Embryonic facial prominence (tissue), 1 donor: ENCODE measurements around the gene DLGAP1.

Experiments
- DNase-seq: peaks from one replicate; pipeline ENCODE4 v3.0.0-alpha.2; 2016; ENCODE audit errors: extremely low spot score

The DLGAP1 gene

GRCh38 chr18:3471141-3471648 is 983.9 kb downstream of the DLGAP1 start:
- DNase-seq: no peak

DNA sequence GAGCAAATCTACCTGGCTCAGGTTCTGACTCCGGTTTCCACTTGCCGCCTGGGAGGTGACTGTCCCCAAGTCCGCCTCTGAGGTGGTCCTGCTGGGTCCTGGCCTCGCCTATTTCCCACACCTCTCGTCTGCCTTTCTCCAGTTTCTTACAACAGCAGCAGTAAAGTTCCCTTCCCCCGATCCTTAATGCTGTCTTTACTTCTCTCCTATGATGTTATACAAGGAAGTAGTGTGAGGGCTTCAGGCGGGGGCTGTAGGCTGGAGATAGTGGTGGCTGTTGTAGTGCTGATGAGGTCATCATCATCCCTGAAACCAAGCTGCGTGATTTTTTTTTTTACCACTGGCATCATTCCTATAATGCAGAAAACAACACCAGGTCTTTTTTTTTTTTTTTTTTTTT is 986.3 kb downstream of the DLGAP1 start:
- DNase-seq: no peak

DNA sequence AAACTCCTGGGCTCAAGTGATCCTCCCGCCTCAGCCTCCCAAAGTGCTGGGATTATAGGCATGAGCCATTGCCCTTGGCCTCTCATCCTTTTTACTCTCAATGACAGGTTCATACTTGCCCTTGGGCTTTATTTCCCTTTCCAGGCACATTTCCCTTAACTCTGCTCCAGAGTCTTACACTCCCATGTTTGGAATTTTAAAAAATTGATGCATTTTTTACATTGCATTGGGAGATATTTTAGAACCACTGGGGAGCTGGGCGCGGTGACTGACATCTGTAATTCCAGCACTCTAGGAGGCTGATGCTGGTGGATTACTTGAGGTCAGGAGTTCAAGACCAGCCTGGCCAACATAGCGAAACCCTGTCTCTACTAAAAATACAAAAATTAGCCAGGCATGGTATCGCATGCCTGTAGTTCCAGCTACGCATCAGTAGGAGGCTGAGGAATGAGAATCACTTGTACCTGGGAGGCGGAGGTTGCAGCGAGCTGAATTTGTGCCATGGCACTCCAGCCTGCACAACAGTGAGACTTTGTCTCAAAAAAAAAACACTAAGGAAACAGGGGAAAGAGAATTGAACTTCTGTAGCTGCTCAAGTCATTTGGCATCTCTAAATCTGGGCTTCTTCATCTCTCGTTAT is 986.9 kb downstream of the DLGAP1 start:
- DNase-seq: no peak

- no peak for DNase-seq
Measured at GRCh38 chr18:3466872-3467271, 988.2 kb downstream of the DLGAP1 start.

GRCh38 chr18:3466045-3466444 is 989.1 kb downstream of the DLGAP1 start:
- DNase-seq: no peak

- DNase-seq: no peak
Measured at GRCh38 chr18:3463051-3463450, 992.1 kb downstream of the DLGAP1 start.

GRCh38 chr18:3461704-3462103 is 993.4 kb downstream of the DLGAP1 start:
- no peak for DNase-seq

GRCh38 chr18:3460823-3461398 is 994.2 kb downstream of the DLGAP1 start:
- no peak for DNase-seq

DNA sequence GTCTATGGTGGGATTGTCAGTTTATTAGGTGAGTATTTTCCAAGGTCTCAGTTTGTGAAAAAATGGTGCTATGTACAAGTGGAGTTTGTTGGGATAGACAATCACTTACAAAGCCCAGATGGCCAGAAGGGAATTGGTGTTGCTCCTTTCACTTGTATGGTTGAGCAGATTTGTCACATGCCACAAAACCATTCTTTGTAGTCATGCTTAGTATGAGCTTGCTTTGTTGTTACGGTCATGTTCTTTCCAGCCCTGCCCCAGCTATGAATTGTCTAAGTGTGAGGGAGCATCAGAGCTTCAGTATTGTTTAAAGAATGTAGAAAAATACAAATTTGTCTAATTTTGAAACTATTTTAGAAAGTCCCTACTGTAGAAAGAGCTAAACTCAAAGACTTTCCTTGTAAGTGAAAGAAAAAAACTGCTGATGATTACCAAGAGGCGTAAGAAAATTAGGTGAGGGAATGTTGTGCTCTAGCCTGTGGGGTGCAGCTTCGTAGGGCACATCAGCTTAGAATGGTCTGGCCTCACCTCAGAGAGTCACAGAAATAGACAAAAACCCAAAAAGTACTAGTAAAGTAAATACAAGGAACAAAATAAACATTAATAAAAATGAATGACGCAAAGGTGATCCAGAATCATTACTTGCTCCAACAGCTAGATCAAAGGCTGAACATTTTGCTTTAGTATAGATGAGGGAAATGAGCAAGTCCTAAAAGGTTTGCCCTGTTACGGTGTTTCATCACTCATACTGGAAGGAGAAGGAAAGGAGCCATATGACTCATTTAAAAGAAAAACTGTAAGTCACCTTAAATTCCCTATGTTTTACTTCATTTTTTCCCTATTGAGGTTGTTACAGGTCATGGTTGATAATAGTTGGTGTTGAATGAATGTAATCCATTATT is 995.9 kb downstream of the DLGAP1 start:
- no peak for DNase-seq

- no peak for DNase-seq
Measured at GRCh38 chr18:3458378-3458777, 996.7 kb downstream of the DLGAP1 start.

DNA sequence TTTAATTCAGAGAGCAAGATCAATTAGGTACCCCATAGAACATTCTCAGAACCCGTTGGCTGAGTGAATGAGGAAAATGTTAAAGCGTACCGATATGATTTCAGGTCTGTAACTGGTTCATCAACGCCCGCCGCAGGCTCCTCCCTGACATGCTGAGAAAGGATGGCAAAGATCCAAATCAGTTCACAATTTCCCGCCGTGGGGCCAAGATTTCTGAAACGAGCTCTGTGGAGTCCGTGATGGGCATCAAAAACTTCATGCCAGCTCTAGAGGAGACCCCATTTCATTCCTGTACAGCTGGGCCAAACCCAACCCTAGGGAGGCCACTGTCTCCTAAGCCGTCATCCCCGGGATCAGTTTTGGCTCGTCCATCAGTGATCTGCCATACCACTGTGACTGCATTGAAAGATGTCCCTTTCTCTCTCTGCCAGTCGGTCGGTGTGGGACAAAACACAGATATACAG is 997.8 kb downstream of the DLGAP1 start:
- no peak for DNase-seq

- no peak for DNase-seq
Measured at GRCh38 chr18:3456686-3457069, 998.4 kb downstream of the DLGAP1 start.

DNA sequence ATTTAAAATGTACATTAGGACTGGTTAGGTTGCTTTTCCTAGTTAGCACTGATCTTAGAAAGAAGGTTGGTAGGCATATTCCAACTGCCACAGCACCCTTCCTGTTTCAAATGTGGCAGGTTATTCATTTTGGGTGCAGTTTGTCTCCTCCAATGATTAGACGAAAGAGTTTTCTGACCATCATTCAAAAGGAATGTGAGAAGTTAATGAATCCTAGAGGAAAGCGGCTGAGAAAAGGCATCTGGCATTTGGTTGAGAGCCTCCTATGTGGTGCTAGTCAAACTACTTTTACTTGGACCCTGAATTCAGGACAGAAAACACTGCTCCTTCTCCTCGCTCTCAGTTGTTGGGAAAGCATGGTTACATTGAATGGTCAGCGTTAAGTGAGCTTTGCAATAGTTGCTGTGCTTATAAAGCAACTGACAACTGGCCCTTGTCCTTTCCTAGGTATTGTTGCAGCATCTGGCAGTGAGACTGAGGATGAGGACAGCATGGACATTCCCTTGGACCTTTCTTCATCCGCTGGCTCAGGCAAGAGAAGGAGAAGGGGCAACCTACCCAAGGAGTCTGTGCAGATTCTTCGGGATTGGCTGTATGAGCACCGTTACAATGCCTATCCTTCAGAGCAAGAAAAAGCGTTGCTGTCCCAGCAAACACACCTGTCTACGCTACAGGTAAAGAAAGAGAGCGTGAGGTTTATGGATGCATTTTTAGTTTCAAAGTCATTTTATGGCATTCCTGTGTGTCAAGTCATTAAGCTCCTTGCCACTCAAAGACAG is 999.0 kb downstream of the DLGAP1 start:
- DNase-seq: no peak

DNA sequence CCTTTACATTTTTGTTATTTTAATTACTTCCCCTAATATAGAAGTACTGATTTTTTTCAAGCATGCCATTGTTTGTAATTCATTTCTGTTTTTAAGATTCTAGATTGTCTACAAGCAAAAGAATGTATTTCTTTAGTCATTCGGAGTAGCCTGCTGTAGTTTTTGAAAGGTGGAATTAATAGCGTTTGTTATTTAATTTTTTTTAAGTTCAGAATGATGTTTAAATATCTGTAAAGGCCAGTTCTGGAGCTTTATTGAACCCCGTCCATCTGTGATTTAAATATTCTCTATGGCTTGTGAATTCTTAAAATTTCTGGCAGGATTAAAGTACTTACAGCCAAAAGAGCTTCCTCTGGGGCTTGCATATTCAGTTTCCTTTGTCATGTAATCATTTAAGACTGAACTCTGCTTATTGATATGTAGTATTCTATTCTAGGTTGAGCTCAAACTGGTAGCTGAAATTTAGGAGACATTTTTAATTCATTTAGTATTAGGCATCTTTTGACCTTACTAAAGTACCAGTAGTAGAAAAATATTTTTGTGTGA is 999.9 kb downstream of the DLGAP1 start:
- no peak for DNase-seq

DNA sequence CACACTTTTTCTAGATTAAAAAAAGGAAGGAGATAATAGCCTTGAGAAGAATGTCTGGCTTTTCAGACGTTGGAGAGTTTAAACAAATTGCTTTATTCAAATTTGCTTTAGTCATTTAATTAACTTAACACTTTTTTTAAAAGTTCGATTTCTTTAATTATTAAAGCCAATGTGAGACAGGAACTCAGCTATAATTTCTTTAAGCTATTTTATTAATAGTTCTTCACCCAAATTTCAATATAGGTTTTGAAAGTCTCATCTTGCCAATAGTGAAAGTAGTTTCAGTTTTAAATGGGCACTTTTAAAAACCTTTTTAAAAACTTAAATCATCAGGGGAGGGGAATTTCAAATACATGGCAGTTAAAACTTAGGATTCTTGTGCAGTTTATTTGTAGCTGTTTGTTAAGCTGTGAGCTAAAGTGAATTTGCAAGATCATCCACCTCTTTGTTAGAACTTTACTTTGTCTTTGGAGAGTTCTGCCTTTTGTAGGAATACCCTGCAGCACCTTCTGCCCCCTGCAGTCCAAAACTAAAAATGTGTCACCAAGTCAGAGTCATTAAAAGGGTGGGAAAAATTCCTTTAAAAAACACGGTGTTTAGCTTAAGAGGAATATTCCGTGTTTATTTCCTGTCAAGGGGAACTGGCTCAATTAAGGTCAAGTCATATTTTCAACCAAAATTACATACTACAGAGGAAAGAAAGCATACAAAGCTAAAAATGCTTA is 1000.6 kb downstream of the DLGAP1 start:
- DNase-seq: peak; percentile 10

- DNase-seq: peak; percentile 88
Measured at GRCh38 chr18:3453540-3454364, 1001.4 kb downstream of the DLGAP1 start.

GRCh38 chr18:3452750-3453539 is 1002.2 kb downstream of the DLGAP1 start:
- DNase-seq: no peak

GRCh38 chr18:3451989-3452749 is 1002.9 kb downstream of the DLGAP1 start:
- peak; percentile 50 for DNase-seq
